Amygdala (tissue), 56 donors: ENCODE results near the gene TEKT2.

Experiments
- DNase-seq, 56 donors: peaks; one replicate each; lab custom pipeline; 2025; lab: John Stamatoyannopoulos, UW

TEKT2 gene

DNA sequence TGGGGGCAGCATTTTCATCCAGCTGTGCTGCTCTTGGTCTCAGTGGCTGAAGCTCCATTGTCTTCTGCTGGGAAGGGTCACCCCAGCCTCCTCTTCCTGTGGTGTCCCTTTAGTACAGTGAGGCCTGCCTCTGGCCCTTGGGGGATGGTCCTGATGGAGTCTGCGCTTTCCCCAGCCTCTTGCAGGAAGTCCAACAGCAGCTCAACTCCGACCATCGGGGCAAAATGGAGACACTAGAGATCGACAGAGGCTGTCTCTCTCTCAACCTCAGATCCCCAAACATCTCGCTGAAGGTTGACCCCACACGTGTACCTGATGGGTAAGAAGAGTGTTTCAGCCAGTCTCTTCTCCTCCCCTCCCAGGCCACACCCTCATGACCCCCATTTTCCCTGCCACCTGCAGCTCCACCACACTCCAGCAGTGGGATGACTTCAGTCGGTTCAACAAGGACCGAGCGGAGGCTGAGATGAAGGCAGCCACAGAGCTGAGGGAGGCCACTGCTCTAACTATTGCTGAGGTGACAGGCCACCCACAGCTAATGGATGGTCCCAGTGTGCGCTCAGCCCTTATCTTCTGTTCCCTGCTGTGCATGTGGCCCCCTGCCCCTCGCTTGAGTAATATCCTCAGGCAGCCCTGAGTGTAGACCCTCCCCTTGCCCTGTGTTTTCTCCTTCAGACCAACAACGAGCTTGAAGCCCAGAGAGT is 2.8 kb downstream of the TEKT2 start:
- DNase-seq, result no peak

GRCh38 chr1:36087233-36088123 is 3.6 kb downstream of the TEKT2 start:
- no peak for DNase-seq

GRCh38 chr1:36088265-36088576 is 4.3 kb downstream of the TEKT2 start:
- no peak for DNase-seq

DNA sequence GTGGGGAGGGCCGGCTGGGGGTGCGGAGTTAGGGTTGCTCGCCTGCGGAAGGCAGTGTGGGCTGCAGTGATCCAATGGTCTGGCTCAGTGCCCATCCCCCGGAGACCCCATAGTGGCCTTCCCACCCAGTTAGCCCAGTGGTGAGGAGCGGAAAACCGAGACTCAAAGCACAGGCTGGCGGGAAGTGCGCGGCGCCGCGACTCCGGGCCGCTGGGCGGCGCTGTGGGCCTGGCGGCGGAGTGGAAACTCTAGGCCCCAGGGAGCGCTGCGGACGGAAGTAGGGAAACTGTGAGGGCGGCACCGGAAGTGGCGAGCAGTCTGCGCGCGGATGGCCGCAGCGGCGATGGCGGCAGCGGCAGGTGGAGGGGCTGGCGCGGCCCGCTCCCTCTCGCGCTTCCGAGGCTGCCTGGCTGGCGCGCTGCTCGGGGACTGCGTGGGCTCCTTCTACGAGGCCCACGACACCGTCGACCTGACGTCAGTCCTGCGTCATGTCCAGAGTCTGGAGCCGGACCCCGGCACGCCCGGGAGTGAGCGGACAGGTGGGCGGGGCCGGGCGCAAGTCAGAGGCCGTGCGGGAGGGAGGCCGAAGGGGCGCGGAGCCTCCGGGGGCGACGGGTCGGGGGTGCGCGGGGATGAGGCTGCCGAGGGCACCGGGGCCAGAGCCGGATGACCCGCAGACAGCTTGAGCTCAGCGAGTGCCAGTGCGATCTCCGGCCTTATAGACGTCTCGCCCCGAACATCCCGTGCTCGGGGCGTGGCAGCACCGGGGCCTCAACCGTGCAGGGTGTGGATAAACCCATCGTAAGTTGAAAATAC is 4.9 kb downstream of the TEKT2 start, which contains the start of gene ADPRS:
ADPRS (plus strand) TSS at position 316 of the 816 bp plus-strand sequence; CDS start at position 329, 13 bp downstream.
- peak in 53 of 56 donors; percentile 15 to 91 (median 78) for DNase-seq

GRCh38 chr1:36089393-36090121 is 5.7 kb downstream of the TEKT2 start:
- no peak for DNase-seq

DNA sequence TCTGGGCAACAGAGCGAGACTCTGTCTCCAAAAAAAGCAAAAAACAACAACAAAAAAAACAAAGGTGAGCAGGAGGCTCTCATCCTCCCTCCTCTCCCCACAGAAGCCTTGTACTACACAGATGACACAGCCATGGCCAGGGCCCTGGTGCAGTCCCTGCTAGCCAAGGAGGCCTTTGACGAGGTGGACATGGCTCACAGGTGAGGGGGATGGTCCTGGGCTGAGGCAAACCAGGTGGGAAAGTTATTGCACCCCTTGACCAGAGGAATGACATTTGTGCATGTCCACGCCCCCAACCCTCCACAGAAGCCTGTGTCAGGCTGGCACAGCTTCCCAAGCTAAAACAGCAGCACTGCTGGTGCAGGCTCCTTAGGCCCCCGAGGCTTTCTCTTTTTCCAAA is 7.2 kb downstream of the TEKT2 start:
- DNase-seq, result no peak

GRCh38 chr1:36091698-36092097 is 7.8 kb downstream of the TEKT2 start:
- DNase-seq, result no peak

DNA sequence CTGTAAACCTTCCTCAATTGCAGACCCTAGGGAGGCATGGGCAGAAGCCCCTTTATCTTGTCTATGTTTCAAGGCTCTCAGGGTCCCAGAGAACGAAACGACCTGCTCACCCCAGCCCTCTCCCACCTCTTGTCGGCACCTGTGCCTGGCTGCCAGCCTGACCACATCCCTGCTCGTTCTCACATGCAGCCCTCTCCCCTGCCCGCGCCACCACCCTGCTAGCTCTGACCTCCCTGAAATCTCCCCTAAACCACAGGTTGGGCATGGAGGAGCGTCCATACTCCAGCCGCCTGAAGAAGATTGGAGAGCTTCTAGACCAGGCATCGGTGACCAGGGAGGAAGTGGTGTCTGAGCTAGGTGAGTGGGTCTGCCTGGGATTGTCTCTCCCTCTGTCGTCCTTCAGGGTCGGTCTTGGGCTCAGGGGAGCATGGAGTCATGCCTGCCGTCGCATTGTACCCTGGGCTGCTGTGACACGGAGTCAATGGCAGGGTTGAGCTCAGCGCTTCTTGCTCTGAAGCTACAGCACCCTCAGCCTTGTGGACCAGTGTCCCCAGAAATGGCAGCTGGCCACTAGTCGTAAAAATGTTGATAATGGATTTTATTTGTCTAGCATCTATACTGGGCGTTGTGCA is 8.4 kb downstream of the TEKT2 start:
- DNase-seq, result no peak

DNA sequence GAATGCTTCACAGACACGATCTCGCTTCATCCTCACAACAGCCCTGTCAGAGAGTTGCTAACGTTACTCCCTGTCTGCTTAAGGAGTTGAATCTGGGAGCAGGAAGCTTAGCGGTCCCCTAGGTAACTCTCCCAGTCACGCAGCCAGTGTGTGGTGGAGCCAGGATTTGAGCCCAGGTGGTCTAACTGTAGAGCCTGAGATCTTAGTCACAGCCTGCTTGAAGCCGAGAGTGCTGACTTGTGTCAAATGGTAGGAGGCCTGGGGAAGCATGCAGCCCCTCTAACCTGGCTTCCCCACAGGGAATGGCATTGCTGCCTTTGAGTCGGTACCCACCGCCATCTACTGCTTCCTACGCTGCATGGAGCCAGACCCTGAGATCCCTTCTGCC is 8.9 kb downstream of the TEKT2 start:
- no peak for DNase-seq

GRCh38 chr1:36093226-36093625 is 9.3 kb downstream of the TEKT2 start:
- DNase-seq, result peak in 1 of 56 donors; percentile 42

DNA sequence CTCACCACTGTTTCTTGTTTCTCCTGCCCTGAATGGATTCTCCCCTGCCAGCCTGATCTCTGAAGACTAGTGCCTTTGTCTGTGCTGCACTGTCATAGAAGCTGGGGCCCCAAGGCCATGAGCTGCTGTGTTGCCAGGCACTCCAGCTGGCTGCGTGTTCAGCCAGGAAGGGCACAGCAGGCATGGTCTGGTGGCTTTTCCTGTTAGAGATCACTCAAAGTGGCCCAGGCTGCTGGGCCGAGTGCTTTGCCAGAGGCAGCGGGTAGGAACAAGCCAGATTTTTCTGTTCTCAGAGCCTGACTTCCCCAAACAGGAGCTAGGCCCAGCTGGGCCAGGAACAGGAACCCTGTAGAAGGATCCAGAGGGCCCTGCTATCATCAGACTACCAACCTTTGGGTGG is 10.0 kb downstream of the TEKT2 start:
- peak in 53 of 56 donors; percentile 37 to 95 (median 78) for DNase-seq

GRCh38 chr1:36094621-36095061 is 10.7 kb downstream of the TEKT2 start:
- no peak for DNase-seq

DNA sequence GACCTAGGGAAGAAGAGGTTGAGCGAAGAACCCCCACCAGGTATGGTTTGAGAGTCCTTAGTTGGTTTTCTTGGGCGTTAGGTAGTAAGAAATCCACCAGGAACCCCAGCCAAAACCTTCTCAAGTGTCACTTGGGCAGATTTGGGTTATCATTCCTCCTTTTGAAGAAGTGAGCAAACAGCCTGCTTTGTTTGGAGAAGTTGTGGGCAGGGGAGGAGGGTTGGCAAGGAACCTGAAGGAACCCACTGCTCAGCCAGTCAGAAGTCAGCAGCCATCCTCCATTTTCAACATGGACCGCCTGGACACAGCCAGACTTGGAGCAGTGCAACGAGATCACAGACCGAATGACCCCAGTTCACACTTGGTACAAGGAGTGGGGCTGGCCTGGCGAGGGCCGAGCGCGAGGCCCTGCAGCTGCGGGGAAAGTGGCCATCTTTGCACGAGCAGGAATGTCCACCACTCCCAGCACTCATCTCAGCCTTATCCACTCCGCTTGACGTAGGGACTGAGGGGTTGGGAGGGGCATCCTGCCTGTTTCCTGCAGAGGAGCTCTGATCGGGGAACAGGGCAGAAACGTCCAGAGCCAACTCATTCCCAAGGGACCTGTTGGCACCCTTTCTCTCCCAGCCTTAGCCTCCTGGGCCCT is 12.0 kb downstream of the TEKT2 start:
- DNase-seq, result peak in 2 of 56 donors; percentile 25 to 26

GRCh38 chr1:36096500-36097432 is 12.9 kb downstream of the TEKT2 start:
- DNase-seq, result no peak

GRCh38 chr1:36097693-36098585 is 14.0 kb downstream of the TEKT2 start:
- DNase-seq, result no peak

DNA sequence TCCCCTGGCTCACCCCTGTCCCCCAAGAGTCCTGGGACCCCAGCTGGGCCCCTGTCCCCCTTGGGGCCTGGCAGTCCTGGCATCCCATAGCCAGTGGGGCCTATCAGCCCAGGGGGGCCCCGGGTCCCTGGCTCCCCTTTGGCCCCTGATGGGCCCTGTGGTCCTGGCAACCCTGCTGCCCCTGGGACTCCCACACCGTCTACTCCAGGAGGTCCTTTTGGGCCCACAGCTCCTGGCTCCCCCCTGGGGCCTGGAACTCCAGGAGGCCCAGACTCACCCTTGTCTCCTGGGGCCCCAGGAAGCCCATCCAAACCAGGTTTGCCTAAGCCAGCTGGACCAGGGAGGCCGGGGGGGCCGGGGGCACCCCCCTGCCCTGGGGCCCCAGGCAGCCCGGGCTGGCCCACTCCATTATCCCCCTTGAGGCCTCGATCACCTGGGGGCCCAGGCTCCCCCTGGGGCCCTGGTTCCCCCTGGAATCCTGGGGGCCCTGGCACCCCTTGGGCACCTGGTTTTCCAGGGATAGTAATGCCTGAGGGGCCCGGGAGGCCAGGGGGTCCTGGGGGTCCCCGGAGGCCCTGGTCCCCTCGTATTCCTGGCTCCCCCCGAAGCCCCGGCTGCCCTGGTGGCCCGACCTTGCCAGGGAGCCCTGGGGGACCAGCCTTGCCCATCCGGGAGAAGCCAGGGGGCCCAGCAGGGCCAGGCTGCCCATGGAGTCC is 14.9 kb downstream of the TEKT2 start:
- DNase-seq, result no peak
